Memory B cell (primary cell): ENCODE results near the gene NKAIN2.

Source experiments
- ATAC-seq: fragments of 150-1000 bp; cut with Tn5 transposase; 2 replicates; pipeline ENCODE4 v1.10.0; 2021; ENCODE audit warnings: low read depth, mild to moderate bottlenecking, moderate library complexity
- DNase-seq, 2 donors: peaks; one replicate each; pipeline ENCODE4 v3.0.0; 2022; ENCODE audit warnings: low spot score in 2 of 2
- H3K27ac Mint-ChIP-seq: one replicate; pipeline ENCODE4 v1.8.0; 2022; ENCODE audit warnings: mild to moderate bottlenecking, moderate library complexity, mixed read lengths
- H3K27me3 Mint-ChIP-seq: one replicate; pipeline ENCODE4 v1.8.0; 2022; ENCODE audit warnings: mixed read lengths
- H3K36me3 Mint-ChIP-seq: one replicate; pipeline ENCODE4 v1.8.0; 2022; ENCODE audit warnings: mild to moderate bottlenecking, mixed read lengths
- H3K4me1 Mint-ChIP-seq: one replicate; pipeline ENCODE4 v1.8.0; 2022; ENCODE audit warnings: mixed read lengths
- H3K4me3 Mint-ChIP-seq: one replicate; pipeline ENCODE4 v1.8.0; 2022; ENCODE audit warnings: mild to moderate bottlenecking, moderate library complexity, mixed read lengths
- H3K9me3 Mint-ChIP-seq: one replicate; pipeline ENCODE4 v1.8.0; 2022; ENCODE audit warnings: mixed read lengths

The NKAIN2 gene

DNA sequence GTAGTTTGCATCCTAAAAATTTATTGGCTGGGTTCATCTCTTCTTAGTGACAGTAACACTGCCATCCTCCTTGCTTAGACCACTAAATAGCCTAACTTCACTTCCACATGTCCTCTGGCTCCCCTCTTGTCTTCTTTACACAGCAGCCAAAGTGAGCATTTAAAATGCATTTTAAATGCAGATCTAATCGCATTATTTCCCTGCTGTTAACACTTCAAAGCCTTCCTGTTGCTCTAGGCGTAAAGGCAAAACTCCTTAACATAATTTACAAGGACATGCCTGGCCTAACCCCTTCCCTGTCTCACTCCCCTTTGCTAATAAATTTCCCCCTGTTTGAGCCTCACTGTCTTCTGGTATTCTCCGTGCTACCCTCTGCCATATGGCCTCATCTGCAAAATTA is 26.5 kb downstream of the NKAIN2 start:
- H3K27me3 Mint-ChIP-seq: no peaks in the 10 kb centered on the region
- DNase-seq: no peak
- H3K9me3 Mint-ChIP-seq: peaks cover 3% of the 10 kb centered on the region
- H3K36me3 Mint-ChIP-seq: no peaks in the 10 kb centered on the region
- H3K27ac Mint-ChIP-seq: no peak overlapping the region
- H3K4me1 Mint-ChIP-seq: no peaks in the 10 kb centered on the region
- H3K4me3 Mint-ChIP-seq: no peak overlapping the region
- ATAC-seq: no peak

DNA sequence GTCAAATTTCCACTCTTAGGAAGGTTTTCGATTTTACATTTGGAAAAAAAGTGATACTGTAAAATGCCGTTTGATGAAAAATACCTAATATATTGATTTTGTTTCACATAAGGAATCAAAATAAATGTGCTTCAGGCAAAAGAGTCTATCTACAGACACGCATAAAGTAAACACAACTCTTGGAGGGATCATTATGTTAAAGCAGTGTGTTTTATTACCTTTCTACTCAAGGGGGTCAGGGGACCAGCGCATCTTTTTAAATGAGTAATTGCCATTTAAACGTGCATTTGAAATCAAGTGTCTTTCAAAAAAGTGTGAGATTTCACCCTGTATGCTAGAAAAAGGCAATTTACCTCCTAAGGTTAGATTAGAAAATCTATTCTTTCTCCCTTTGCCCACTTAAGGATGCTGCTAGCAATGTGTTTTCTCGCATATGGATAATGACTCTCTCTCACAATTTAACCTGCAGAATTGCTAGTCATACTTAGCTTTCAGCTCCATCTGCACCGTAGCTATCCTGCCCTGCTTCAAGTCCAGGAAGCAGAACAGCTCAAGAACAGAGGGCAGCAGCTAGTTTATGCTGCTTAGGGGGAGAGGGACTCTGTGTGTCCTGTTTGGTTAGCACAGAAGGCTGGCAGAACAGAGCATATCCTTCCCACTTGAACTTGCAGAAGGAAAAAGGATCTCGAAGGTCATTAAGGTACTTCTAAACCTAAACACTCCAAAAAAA is 35.0 kb downstream of the NKAIN2 start:
- Mint-ChIP-seq H3K27ac (no peak overlapping the region), H3K4me1 (no peaks in the 10 kb centered on the region), H3K27me3 (peaks cover 1% of the 10 kb centered on the region), H3K9me3 (peaks cover 1% of the 10 kb centered on the region), H3K4me3 (no peak overlapping the region), H3K36me3 (no peaks in the 10 kb centered on the region)
- no peak for DNase-seq
- ATAC-seq: no peak

DNA sequence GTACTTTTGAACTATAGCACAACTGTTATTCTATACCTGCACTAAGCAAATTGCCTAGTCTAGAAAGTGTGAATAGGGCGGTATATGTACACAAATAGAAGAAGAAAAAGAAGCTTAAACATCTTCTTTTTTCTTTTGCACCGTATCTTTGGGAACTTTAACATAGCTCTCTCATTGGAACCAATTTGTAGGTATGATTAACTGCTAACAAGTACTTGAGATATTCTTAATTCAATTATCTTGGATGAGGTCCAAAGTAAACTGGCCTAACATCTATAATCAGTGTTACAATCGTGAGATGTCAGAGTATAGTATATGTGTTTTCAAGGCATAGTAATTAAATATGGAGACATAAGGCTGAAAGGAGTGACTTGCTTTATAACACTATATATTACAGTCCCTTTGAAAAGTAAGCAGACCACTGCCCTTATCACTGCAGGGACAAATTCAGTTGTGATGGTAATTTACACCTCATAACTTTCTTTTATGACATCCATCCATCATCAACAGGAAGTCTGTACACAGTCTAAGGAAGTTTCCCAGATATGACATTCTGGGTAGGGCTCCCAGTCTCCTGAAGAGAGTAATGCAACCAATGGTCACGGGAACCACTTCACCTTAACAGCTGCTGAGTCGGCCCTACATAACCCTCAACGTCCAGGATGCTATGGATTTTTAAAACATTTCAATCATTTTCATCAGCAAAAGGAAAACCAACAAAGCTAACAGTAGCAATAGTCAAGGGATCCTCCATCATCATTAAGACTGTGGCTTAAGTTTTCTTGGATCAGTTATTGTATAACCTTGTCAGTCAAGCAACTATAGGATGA is 37.6 kb downstream of the NKAIN2 start:
- H3K4me1 Mint-ChIP-seq: no peaks in the 10 kb centered on the region
- H3K9me3 Mint-ChIP-seq: peaks cover 1% of the 10 kb centered on the region
- H3K4me3 Mint-ChIP-seq: no peak overlapping the region
- ATAC-seq (no peak), DNase-seq (no peak)
- H3K27me3 Mint-ChIP-seq: peaks cover 1% of the 10 kb centered on the region
- H3K27ac Mint-ChIP-seq: no peak overlapping the region
- H3K36me3 Mint-ChIP-seq: no peaks in the 10 kb centered on the region

DNA sequence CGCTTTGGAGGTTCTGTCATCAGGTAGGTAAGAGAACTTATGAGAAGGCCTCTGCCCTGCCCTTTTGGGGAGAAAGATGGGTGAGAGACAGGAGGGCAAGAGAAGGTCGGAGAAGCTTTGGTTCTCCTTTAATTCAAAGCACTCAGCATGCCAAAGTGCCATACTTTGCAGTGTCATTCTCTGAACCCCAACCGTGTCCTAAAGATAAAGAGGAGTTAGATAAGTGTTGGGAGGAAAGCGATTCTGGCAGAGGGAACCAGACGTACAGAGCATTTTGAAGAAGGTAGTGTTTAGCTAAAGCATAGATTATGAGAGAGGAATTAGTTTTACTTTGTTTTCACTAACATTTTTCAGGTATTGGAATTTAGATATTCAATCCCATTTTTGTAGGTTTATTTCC is 40.3 kb downstream of the NKAIN2 start:
- no peaks in the 10 kb centered on the region for H3K4me1 Mint-ChIP-seq
- DNase-seq: no peak
- peaks cover 1% of the 10 kb centered on the region for H3K9me3 Mint-ChIP-seq
- ATAC-seq: no peak
- H3K27me3 Mint-ChIP-seq: no peaks in the 10 kb centered on the region
- no peak overlapping the region for H3K4me3 Mint-ChIP-seq
- no peaks in the 10 kb centered on the region for H3K36me3 Mint-ChIP-seq
- H3K27ac Mint-ChIP-seq: no peak overlapping the region

DNA sequence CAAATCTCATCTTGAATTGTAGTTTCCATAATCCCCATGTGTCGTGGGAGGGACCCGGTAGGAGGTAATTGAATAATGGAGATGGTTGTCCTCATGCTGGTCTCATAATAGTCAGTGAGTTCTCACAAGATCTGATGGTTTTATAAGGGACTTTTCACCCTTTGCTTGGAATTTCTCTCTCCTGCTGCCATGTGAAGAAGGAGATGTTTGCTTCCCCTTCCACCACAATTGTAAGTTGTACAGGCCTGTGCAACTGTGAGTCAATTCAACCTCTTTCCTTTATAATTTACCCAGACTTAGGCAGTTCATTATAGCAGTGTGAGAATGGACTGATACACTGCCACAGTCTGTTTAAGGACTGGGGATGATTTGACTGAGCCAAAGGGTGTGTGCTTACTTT is 44.7 kb downstream of the NKAIN2 start:
- H3K4me1 Mint-ChIP-seq: no peaks in the 10 kb centered on the region
- ATAC-seq (no peak), DNase-seq (no peak)
- no peak overlapping the region for H3K4me3 Mint-ChIP-seq
- H3K27ac Mint-ChIP-seq: no peak overlapping the region
- no peaks in the 10 kb centered on the region for H3K27me3 Mint-ChIP-seq
- no peaks in the 10 kb centered on the region for H3K9me3 Mint-ChIP-seq
- H3K36me3 Mint-ChIP-seq: no peaks in the 10 kb centered on the region

DNA sequence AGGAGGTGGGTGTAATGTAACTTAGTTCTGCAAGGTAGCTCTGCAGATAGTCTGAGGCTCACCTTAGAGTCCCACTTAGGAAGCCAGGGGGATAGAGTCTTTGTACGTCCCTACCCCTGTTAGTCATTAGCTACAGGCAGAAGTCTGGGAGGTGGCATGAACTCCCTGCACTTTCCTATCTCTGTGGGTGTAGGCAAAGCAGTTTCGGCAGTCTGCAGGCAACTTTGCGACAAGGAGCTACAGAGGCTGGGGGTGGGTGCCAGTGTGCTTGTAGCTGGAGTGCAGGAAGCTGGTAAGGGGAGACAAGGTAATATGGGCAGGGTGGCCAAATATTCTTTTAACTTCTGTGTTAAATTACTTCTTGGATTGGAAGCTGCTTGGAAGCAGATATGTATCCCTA is 45.7 kb downstream of the NKAIN2 start:
- Mint-ChIP-seq H3K4me3 (no peak overlapping the region), H3K36me3 (no peaks in the 10 kb centered on the region), H3K4me1 (no peaks in the 10 kb centered on the region), H3K27ac (no peak overlapping the region), H3K9me3 (no peaks in the 10 kb centered on the region), H3K27me3 (no peaks in the 10 kb centered on the region)
- no peak for ATAC-seq
- DNase-seq: no peak

DNA sequence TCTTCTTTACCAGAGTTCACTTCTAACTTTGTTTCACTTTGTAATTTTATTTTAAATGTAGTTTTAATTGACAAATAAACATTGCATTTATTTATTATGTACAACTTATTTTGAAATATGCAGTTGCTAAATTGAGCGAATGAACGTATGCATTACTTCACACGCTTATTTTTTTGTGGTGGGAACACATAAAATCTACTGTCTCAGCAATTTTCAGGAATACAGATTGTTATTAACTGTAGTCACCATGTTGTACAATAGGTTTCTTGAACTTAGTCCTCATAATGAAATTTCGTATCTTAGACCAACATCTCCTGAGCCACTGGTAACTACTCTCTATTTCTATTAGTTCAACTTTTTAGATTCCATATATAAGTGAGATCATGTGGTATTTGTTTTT is 46.9 kb downstream of the NKAIN2 start:
- Mint-ChIP-seq H3K27ac (no peak overlapping the region), H3K27me3 (no peaks in the 10 kb centered on the region), H3K36me3 (no peaks in the 10 kb centered on the region), H3K4me3 (no peak overlapping the region), H3K9me3 (no peaks in the 10 kb centered on the region), H3K4me1 (no peaks in the 10 kb centered on the region)
- ATAC-seq: no peak
- no peak for DNase-seq

DNA sequence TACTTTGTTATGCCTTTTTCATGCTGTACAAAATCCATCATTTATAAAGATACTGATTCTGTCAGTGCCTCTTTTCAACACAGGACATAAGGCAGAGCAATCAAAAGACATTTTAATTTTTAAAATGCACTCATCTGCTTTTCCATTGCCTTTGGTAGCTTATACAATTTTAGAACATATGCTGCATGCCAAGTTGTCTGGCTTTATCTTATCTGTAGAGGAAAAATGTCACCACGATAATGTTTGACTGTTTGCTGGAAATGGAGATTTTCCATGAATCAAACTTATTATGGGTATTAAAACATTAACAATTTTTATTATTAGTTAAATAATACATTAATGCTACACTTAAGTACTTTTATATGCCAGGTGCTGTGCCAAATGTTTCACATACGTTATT is 50.5 kb downstream of the NKAIN2 start:
- no peak overlapping the region for H3K27ac Mint-ChIP-seq
- no peaks in the 10 kb centered on the region for H3K4me1 Mint-ChIP-seq
- no peak for DNase-seq

DNA sequence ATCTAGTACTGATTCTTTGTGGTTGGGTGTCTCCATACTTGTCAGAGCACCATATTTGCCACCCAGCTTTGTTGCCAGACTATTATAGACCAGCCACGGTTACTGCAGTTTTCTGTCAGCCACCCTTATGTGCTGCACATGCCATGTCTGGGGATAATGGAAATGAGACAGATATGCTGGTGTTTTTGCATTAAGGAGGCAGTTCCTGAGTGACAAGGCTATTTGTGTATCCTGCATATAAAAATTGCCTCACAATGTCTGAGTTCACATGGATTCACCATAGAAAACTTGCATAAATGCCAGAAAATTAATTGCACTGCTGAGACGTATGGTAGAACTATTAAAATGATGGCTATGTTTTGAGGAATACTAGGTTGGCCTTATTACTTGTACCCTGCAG is 51.8 kb downstream of the NKAIN2 start:
- Mint-ChIP-seq H3K9me3 (no peaks in the 10 kb centered on the region), H3K4me3 (no peak overlapping the region), H3K27ac (no peak overlapping the region), H3K27me3 (no peaks in the 10 kb centered on the region), H3K4me1 (no peaks in the 10 kb centered on the region), H3K36me3 (no peaks in the 10 kb centered on the region)
- DNase-seq: no peak
- no peak for ATAC-seq

More for the DNA sequence above, 50.5 kb downstream of the NKAIN2 start:
- H3K9me3 Mint-ChIP-seq: no peaks in the 10 kb centered on the region
- no peak overlapping the region for H3K4me3 Mint-ChIP-seq
- no peak for ATAC-seq
- no peaks in the 10 kb centered on the region for H3K36me3 Mint-ChIP-seq
- no peaks in the 10 kb centered on the region for H3K27me3 Mint-ChIP-seq

DNA sequence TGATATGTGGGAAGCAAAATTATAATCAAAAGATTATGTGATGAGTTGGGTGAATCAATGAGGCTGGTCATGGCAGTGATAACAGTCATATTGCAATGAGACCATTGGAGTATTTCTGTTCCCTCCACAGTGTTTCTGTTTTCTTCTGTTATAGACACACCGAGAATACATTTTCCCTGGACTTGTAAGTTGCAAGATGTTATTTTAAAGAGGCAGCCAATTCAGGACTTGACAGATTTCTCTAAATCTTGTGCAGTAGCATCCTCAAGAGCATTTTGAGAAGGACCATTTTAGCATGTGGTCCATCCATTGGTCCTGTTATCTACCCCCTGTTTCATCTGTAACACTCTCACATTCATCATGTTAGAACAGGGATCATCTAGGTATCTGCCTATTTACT is 55.6 kb downstream of the NKAIN2 start:
- H3K4me1 Mint-ChIP-seq: no peaks in the 10 kb centered on the region
- H3K27ac Mint-ChIP-seq: no peak overlapping the region
- DNase-seq: no peak
- ATAC-seq: no peak
- no peaks in the 10 kb centered on the region for H3K27me3 Mint-ChIP-seq
- no peaks in the 10 kb centered on the region for H3K9me3 Mint-ChIP-seq
- H3K4me3 Mint-ChIP-seq: no peak overlapping the region
- H3K36me3 Mint-ChIP-seq: no peaks in the 10 kb centered on the region

DNA sequence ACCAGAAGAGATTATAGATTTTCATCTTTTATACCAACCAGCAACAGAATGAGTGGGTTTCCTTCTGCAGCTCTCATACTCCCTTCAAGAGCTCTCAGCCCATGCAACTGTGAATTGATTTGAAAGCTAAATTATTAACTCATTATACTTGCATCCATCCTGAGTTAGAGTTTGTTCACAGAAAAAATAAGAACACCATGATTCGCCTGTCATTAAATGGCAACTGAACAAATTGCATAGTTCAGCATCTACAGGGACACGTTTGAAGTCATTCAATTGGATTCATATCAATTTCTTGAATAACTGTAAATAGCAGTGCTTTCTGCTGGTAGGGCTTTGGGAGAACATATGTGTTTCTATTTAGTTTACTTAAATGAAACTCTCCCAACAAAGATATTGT is 65.7 kb downstream of the NKAIN2 start:
- no peaks in the 10 kb centered on the region for H3K36me3 Mint-ChIP-seq
- H3K27me3 Mint-ChIP-seq: no peaks in the 10 kb centered on the region
- H3K9me3 Mint-ChIP-seq: no peaks in the 10 kb centered on the region
- no peaks in the 10 kb centered on the region for H3K4me1 Mint-ChIP-seq
- ATAC-seq (no peak), DNase-seq (no peak)
- H3K27ac Mint-ChIP-seq: no peak overlapping the region
- H3K4me3 Mint-ChIP-seq: no peak overlapping the region

DNA sequence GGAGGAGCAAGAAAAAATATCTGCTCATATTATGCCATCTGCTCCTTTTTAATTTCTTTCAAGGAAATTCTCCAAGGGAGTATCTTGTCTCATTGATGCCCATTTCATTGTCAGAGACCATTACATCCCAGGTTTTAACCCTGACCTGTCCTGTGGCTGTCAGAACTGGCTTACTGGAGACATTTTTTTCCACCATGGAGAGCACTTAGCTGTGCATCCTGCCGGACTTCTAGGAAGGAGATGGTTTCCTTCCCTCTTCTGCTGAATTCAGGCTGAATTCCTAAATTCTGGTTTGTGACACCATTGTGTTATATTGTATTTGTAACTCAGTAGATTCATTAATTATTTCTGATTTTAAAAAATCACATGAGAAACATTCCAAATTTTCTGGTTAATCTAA is 70.3 kb downstream of the NKAIN2 start:
- H3K9me3 Mint-ChIP-seq: no peaks in the 10 kb centered on the region
- no peaks in the 10 kb centered on the region for H3K27me3 Mint-ChIP-seq
- DNase-seq (no peak), ATAC-seq (no peak)
- no peaks in the 10 kb centered on the region for H3K36me3 Mint-ChIP-seq
- H3K4me3 Mint-ChIP-seq: no peak overlapping the region
- no peaks in the 10 kb centered on the region for H3K4me1 Mint-ChIP-seq
- no peak overlapping the region for H3K27ac Mint-ChIP-seq

DNA sequence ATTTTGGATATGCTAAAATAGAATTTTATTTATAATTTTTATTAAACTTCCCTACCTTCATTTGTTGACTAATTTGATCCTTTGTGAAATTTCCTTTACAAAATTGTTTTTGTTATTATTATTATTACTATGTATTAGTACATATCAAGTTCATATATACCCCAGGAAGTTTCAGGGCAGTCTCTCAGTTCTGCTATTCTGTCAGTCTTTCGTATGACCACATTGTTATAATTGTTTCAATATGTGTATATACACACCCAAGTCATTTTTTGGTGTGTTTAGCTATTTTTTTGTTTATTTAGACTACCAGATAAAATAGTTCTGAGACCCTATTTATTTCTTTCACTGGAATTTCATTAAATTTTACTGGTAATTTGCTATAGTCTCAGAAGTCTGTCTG is 72.1 kb downstream of the NKAIN2 start:
- H3K4me3 Mint-ChIP-seq: no peak overlapping the region
- no peak for DNase-seq
- H3K36me3 Mint-ChIP-seq: no peaks in the 10 kb centered on the region
- no peaks in the 10 kb centered on the region for H3K4me1 Mint-ChIP-seq
- H3K9me3 Mint-ChIP-seq: peaks cover 1% of the 10 kb centered on the region
- no peak for ATAC-seq
- H3K27me3 Mint-ChIP-seq: no peaks in the 10 kb centered on the region
- no peak overlapping the region for H3K27ac Mint-ChIP-seq

DNA sequence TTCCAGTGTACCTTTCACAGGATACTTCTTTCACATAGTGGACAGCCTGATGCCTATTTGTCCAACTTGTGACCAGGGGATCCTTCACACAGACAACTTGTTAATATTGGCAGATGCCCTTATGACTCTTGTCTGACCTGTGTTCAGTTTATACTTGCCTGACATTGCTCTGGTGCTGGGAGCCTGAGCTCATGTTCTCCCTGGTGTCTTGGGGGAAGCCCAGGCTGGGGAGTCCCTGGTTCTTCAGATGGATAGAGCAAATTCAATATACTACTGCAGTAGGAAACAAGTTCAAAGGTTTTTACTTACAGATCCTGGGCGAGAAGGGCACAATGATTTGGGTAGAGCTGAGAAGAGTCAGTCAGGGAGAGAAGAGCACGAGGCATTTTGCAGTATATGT is 76.1 kb downstream of the NKAIN2 start:
- Mint-ChIP-seq H3K4me3 (no peak overlapping the region), H3K27me3 (no peaks in the 10 kb centered on the region), H3K9me3 (peaks cover 3% of the 10 kb centered on the region), H3K27ac (no peak overlapping the region), H3K36me3 (no peaks in the 10 kb centered on the region), H3K4me1 (no peaks in the 10 kb centered on the region)
- DNase-seq (no peak), ATAC-seq (no peak)
